ENCODE data around the gene DDX55. TPM values are rescaled to one million over a fixed set of nuclear protein-coding genes. Genes with fewer than 3 reads are reported as not detected.

Gene DDX55
- total and polyA plus RNA-seq, 2 of the 13 experiments (the other 11 are each of a cell fraction or from before 2014, with no cell fraction given), result 22.2 to 37.0 TPM

DNA sequence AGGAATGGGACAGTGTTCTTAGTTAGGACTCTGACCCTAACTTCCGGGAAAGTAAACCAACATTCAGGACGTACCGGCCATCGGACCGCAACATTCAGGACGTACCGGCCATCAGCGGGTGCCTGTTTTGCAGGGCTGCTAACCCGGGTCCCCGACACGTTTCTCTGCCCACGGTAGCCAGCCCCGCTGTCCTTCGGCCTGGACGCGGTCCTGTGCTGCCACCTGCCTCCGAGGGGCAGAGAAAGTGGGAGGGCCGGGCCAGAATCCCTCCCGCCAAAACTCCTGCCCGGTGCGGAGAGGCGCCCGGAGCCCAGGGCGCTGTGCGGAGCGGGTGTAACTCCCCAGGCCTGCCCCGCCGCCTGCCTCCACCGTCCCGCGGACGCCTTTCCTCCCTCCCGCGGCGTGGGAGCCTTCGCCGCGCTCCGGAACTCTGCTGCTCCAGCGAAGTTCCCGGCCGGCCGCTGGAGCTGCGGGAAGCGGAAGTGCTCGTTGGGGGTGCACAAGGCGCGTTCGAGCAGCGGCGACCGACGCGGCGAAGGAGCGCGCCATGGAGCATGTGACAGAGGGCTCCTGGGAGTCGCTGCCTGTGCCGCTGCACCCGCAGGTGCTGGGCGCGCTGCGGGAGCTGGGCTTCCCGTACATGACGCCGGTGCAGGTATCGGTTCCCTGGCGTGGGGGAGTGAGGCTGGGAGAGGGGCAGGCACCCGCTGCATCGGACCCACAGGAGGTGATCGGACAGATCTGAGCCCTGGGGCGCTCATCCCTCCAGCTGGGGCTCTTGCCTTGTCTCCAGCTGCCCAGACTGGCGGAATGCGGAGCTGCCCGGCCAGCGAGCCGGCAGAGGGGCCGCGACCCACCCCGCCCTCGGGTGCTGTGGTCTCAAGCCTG, at the start of gene DDX55 (continued):
- TF ChIP-seq AFF4 (CRISPR knock-in tag; IDR thresholded peaks at IDR 0.05) (no peak), HNF4G (IDR thresholded peaks at IDR 0.05; ENCODE audit: borderline replicate concordance, low read depth, low read length) (peak; percentile 53), HNF4G (CRISPR knock-in tag; IDR thresholded peaks at IDR 0.05; ENCODE audit: borderline replicate concordance, low read depth) (peak; percentile 52; the same call in 1 of the 2 replicates), RFXAP (CRISPR knock-in tag; IDR thresholded peaks at IDR 0.05; ENCODE audit: borderline replicate concordance) (peak; percentile 93), ZNF331 (CRISPR knock-in tag; IDR thresholded peaks at IDR 0.05) (peak; percentile 91), TOPORS (CRISPR knock-in tag; IDR thresholded peaks at IDR 0.05) (peak; percentile 86; the same call in 1 of the 2 replicates), TP53 (CRISPR knock-in tag; conservative IDR thresholded peaks at IDR 0.05) (no peak), ZNF143 (CRISPR knock-in tag; IDR thresholded peaks at IDR 0.05) (peak; percentile 77), ZNF562 (CRISPR knock-in tag; IDR thresholded peaks at IDR 0.05; ENCODE audit: borderline replicate concordance) (no peak), NBN (conservative IDR thresholded peaks at IDR 0.05) (no peak), HCFC1 (IDR thresholded peaks at IDR 0.05; ENCODE audit: low read depth, low read length) (peak; percentile 76), TCF12 (IDR thresholded peaks at IDR 0.05) (no peak), TCF12 (CRISPR knock-in tag; IDR thresholded peaks at IDR 0.05) (peak; percentile 69; the same call in 1 of the 2 replicates), SNRNP70 (IDR thresholded peaks at IDR 0.05; ENCODE audit: low read depth, low read length) (no peak), KLF9 (CRISPR knock-in tag; IDR thresholded peaks at IDR 0.05; ENCODE audit: low read depth) (peak; percentile 82; the same call in 1 of the 2 replicates), ZFP62 (CRISPR knock-in tag; IDR thresholded peaks at IDR 0.05) (no peak), RFX1 (IDR thresholded peaks at IDR 0.05) (no peak)
- TF ChIP-seq, protein P1, sequence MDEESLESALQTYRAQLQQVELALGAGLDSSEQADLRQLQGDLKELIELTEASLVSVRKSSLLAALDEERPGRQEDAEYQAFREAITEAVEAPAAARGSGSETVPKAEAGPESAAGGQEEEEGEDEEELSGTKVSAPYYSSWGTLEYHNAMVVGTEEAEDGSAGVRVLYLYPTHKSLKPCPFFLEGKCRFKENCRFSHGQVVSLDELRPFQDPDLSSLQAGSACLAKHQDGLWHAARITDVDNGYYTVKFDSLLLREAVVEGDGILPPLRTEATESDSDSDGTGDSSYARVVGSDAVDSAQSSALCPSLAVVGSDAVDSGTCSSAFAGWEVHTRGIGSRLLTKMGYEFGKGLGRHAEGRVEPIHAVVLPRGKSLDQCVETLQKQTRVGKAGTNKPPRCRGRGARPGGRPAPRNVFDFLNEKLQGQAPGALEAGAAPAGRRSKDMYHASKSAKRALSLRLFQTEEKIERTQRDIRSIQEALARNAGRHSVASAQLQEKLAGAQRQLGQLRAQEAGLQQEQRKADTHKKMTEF (CRISPR knock-in tag; IDR thresholded peaks at IDR 0.05), result peak; percentile 99
- TF ChIP-seq, protein P2, sequence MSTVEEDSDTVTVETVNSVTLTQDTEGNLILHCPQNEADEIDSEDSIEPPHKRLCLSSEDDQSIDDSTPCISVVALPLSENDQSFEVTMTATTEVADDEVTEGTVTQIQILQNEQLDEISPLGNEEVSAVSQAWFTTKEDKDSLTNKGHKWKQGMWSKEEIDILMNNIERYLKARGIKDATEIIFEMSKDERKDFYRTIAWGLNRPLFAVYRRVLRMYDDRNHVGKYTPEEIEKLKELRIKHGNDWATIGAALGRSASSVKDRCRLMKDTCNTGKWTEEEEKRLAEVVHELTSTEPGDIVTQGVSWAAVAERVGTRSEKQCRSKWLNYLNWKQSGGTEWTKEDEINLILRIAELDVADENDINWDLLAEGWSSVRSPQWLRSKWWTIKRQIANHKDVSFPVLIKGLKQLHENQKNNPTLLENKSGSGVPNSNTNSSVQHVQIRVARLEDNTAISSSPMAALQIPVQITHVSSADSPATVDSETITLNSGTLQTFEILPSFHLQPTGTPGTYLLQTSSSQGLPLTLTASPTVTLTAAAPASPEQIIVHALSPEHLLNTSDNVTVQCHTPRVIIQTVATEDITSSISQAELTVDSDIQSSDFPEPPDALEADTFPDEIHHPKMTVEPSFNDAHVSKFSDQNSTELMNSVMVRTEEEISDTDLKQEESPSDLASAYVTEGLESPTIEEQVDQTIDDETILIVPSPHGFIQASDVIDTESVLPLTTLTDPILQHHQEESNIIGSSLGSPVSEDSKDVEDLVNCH (CRISPR knock-in tag; IDR thresholded peaks at IDR 0.05), result no peak
- TF ChIP-seq, protein P3, sequence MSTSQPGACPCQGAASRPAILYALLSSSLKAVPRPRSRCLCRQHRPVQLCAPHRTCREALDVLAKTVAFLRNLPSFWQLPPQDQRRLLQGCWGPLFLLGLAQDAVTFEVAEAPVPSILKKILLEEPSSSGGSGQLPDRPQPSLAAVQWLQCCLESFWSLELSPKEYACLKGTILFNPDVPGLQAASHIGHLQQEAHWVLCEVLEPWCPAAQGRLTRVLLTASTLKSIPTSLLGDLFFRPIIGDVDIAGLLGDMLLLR (CRISPR knock-in tag; IDR thresholded peaks at IDR 0.05), result peak; percentile 89

Data from HepG2 (cell line).